ENCODE data around the gene TJP1. TPM values are rescaled to one million over a fixed set of nuclear protein-coding genes. Genes with fewer than 3 reads are reported as not detected.
A peak's percentile ranks its signal among the peaks of the same experiment; 100 is the strongest.

Gene TJP1
- total RNA-seq, 6 donors from 2014 or later, result 88.0 to 168 (median 113) TPM

- WGBS, 2 donors, result 83 to 84% methylated on average over 20 of the region's 20 CpGs
- no peaks in the 10 kb centered on the region for H3K36me3 ChIP-seq
- H3K4me3 ChIP-seq, result no peak overlapping the region
- H3K9me3 ChIP-seq, result no peaks in the 10 kb centered on the region
- H3K27ac ChIP-seq, result no peak overlapping the region
- no peaks in the 10 kb centered on the region for H3K27me3 ChIP-seq
- H3K4me1 ChIP-seq, result peaks cover 0 to 6% (median 0%) of the 10 kb centered on the region in 4 donors
- ATAC-seq (ENCODE audit: low FRiP score in 2 of 2) (no peak), DNase-seq (peak; percentile 15 to 56)
- TF ChIP-seq POLR2A (IDR thresholded peaks at IDR 0.05), result no peak
- TF ChIP-seq CTCF (IDR thresholded peaks at IDR 0.05), result no peak
- no peak for TF ChIP-seq EP300 (IDR thresholded peaks at IDR 0.05)
- no peak for TF ChIP-seq POLR2AphosphoS5 (IDR thresholded peaks at IDR 0.05)
Measured at GRCh38 chr15:29685156-29686078, 136.9 kb downstream of the TJP1 start.

GRCh38 chr15:29682781-29683180 lies 139.5 kb downstream of the TJP1 start:
- ATAC-seq (ENCODE audit: low FRiP score in 2 of 2) (no peak), DNase-seq (no peak)
- no peak overlapping the region for H3K27ac ChIP-seq
- TF ChIP-seq CTCF (IDR thresholded peaks at IDR 0.05), result no peak
- TF ChIP-seq POLR2A (IDR thresholded peaks at IDR 0.05), result no peak
- TF ChIP-seq POLR2AphosphoS5 (IDR thresholded peaks at IDR 0.05), result no peak
- no peak for TF ChIP-seq EP300 (IDR thresholded peaks at IDR 0.05)
- no peak overlapping the region for H3K4me3 ChIP-seq
- no peaks in the 10 kb centered on the region for H3K9me3 ChIP-seq
- H3K4me1 ChIP-seq, result peaks cover 0 to 9% (median 1%) of the 10 kb centered on the region in 4 donors
- no peaks in the 10 kb centered on the region for H3K36me3 ChIP-seq
- no peaks in the 10 kb centered on the region for H3K27me3 ChIP-seq
- WGBS, 2 donors, result 88 to 95% methylated on average over 3 of the region's 3 CpGs

GRCh38 chr15:29682361-29682760 lies 139.9 kb downstream of the TJP1 start:
- no peak for ATAC-seq (ENCODE audit: low FRiP score in 2 of 2)
- Histone ChIP-seq H3K27ac (no peak overlapping the region), H3K4me3 (no peak overlapping the region), H3K9me3 (no peaks in the 10 kb centered on the region), H3K36me3 (no peaks in the 10 kb centered on the region), H3K4me1 (peaks cover 0 to 8% (median 2%) of the 10 kb centered on the region in 4 donors), H3K27me3 (no peaks in the 10 kb centered on the region)
- no peak for TF ChIP-seq EP300 (IDR thresholded peaks at IDR 0.05)
- no peak for TF ChIP-seq POLR2AphosphoS5 (IDR thresholded peaks at IDR 0.05)
- TF ChIP-seq POLR2A (IDR thresholded peaks at IDR 0.05), result no peak
- TF ChIP-seq CTCF (IDR thresholded peaks at IDR 0.05), result no peak
- 98 to 100% methylated on average over 3 to 4 of the region's 4 CpGs for WGBS, 2 donors
- DNase-seq, result no peak

GRCh38 chr15:29681946-29682345 lies 140.3 kb downstream of the TJP1 start:
- Histone ChIP-seq H3K27me3 (no peaks in the 10 kb centered on the region), H3K36me3 (no peaks in the 10 kb centered on the region), H3K4me1 (peaks cover 0 to 8% (median 2%) of the 10 kb centered on the region in 4 donors), H3K9me3 (no peaks in the 10 kb centered on the region), H3K27ac (no peak overlapping the region), H3K4me3 (no peak overlapping the region)
- 85 to 88% methylated on average over 9 of the region's 9 CpGs for WGBS, 2 donors
- peak in 1 of 2 donors; percentile 12 for DNase-seq
- ATAC-seq (ENCODE audit: low FRiP score in 2 of 2), result no peak
- no peak for TF ChIP-seq POLR2AphosphoS5 (IDR thresholded peaks at IDR 0.05)
- TF ChIP-seq CTCF (IDR thresholded peaks at IDR 0.05), result no peak
- TF ChIP-seq POLR2A (IDR thresholded peaks at IDR 0.05), result no peak
- no peak for TF ChIP-seq EP300 (IDR thresholded peaks at IDR 0.05)

Data from upper lobe of left lung (tissue), 6 donors.